ENCODE results near the gene STK39.

The STK39 gene

GRCh38 chr2:168002021-168002553 lies 245.3 kb downstream of the STK39 start:
- no peak for DNase-seq (ENCODE audit: low read depth, low spot score)
- H3K4me3 ChIP-seq (ENCODE audit: low read length): no peak overlapping the region

DNA sequence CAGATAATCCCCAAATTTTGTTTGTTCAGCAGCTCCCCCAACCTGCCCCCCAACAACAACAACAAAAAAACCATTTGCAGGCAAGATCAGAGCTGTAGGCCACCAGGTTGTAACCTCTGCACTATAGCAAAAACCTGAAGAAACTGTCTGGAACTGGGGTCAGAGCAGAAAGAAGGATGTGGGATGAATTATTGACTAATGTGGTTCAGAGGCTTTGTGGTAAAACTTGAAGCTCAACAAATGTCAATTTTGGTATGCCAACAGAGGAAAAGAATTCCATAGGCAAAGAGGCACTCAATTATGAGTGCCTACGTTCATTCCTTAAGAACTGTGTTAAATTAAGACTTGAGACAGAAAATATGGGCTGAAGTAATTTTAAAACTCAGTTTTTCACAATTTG lies 255.1 kb downstream of the STK39 start:
- DNase-seq (ENCODE audit: low read depth, low spot score): peak; percentile 74
- H3K4me3 ChIP-seq (ENCODE audit: low read length): no peak overlapping the region

- no peak for DNase-seq (ENCODE audit: low read depth, low spot score)
- H3K4me3 ChIP-seq (ENCODE audit: low read length): no peak overlapping the region
Observed at GRCh38 chr2:167990062-167990461, 257.3 kb downstream of the STK39 start.

GRCh38 chr2:167988296-167988695 lies 259.1 kb downstream of the STK39 start:
- H3K4me3 ChIP-seq (ENCODE audit: low read length): no peak overlapping the region
- no peak for DNase-seq (ENCODE audit: low read depth, low spot score)

DNA sequence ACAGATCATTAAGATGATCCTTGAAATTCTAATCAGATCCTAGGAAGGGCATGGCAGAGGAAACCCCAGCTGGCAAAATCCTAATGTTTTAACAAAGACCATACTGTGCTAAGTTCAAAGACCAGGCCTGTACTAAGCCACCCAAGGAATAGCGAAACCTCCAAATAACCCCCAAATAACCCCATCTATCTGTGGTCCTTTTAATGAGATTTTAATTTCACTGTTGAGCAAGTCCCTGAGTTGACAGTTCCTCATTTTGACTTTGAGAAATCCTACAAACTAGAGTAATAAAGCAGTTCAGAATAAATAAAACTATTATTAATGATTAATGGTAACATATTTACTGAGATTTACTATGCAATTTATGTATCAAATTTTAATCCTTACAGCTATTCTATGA lies 259.8 kb downstream of the STK39 start:
- DNase-seq (ENCODE audit: low read depth, low spot score): no peak

GRCh38 chr2:167987026-167987425 lies 260.4 kb downstream of the STK39 start:
- no peak for DNase-seq (ENCODE audit: low read depth, low spot score)

More for the DNA sequence above, 259.8 kb downstream of the STK39 start:
- no peak overlapping the region for H3K4me3 ChIP-seq (ENCODE audit: low read length)

GRCh38 chr2:167986223-167986622 lies 261.2 kb downstream of the STK39 start:
- DNase-seq (ENCODE audit: low read depth, low spot score): no peak

More at GRCh38 chr2:167987026-167987425, 260.4 kb downstream of the STK39 start:
- no peak overlapping the region for H3K4me3 ChIP-seq (ENCODE audit: low read length)

DNA sequence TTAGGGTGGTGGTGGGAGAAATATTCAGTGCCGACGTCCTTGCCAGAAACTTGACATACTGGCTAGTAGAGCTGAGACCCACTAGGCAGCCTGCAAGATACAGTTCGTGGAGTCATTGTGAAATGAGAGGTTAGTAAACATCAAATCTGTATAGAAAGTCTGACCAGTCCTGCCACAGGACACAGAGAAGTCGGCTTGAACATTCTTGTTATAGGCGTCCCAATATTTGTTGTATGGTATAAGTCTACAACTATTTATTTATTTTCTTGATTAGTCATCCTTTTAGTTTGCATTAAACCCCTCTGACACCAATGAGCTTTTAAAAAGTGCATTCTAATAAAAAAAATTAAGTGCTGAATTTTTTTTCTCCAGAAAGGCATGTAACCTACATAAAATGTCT lies 265.4 kb downstream of the STK39 start:
- no peak for DNase-seq (ENCODE audit: low read depth, low spot score)
- H3K4me3 ChIP-seq (ENCODE audit: low read length): no peak overlapping the region

More at GRCh38 chr2:167986223-167986622, 261.2 kb downstream of the STK39 start:
- H3K4me3 ChIP-seq (ENCODE audit: low read length): no peak overlapping the region

GRCh38 chr2:167980439-167980838 lies 267.0 kb downstream of the STK39 start:
- no peak overlapping the region for H3K4me3 ChIP-seq (ENCODE audit: low read length)
- no peak for DNase-seq (ENCODE audit: low read depth, low spot score)

DNA sequence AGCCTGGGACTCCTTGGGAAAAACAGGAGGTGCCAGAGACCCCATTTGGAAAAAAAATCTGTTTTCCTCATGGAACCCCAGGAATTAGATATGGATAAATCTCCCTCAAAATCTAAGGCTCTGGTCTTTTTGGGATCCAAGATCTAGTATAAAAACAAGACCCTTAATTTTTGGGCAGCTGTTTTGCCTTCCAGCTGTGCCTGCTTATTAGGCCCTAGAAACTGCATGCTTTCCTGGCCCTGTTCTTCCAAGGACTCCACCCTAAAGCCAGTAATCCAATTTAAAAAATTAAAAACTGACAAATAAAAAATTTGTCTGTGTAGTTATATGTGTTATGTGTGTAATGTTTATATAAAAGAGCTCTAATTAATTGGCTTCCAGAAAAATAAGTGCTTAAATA lies 274.6 kb downstream of the STK39 start:
- no peak for DNase-seq (ENCODE audit: low read depth, low spot score)

GRCh38 chr2:167972020-167972419 lies 275.4 kb downstream of the STK39 start:
- no peak for DNase-seq (ENCODE audit: low read depth, low spot score)

More for the DNA sequence above, 274.6 kb downstream of the STK39 start:
- no peak overlapping the region for H3K4me3 ChIP-seq (ENCODE audit: low read length)

DNA sequence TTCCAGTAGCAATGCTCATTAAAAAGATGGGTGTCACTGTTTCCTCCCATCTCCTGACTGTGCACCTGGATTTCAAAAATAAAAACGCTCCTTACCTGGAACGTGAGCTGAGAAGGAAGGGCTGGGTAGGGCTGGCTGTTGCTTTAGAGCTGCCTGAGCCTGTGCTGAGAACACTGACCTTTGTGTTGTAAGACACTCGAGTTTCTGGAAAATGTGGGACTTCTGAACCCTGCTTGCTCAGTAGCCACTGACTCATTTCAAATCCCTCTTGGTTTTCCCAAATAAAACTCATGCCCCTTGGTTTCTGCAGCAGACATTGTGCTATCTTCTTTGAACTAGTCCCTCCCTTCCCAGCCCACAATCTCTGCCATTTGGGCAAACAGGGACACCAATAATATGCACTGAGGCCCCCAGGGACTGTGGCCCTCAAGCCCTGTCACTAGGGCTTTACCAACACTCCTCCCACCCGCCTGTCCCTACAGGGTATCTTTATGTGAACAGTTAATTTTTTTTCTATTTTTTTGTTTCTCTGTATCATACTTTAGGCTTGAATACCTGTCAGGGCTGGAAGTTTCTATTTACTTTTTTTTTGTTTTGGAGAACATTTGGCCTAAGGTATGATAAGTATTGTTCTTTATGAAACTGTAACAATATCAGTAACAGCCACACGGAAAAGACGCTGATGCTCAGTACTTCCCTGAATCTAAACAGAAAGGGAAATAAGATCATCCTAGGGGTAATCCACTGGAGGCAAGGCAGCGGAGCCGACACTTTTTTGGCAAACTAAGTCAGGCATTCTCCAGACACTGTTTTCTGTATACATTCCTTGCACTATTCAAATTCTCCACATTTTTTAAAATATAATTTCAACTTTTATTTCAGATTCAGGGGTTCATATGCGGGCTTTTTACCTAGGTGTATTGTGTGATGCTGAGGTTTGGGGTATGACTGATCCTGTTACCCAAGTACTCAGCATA lies 280.2 kb downstream of the STK39 start:
- H3K4me3 ChIP-seq (ENCODE audit: low read length): no peak overlapping the region
- DNase-seq (ENCODE audit: low read depth, low spot score): no peak

More at GRCh38 chr2:167972020-167972419, 275.4 kb downstream of the STK39 start:
- no peak overlapping the region for H3K4me3 ChIP-seq (ENCODE audit: low read length)

DNA sequence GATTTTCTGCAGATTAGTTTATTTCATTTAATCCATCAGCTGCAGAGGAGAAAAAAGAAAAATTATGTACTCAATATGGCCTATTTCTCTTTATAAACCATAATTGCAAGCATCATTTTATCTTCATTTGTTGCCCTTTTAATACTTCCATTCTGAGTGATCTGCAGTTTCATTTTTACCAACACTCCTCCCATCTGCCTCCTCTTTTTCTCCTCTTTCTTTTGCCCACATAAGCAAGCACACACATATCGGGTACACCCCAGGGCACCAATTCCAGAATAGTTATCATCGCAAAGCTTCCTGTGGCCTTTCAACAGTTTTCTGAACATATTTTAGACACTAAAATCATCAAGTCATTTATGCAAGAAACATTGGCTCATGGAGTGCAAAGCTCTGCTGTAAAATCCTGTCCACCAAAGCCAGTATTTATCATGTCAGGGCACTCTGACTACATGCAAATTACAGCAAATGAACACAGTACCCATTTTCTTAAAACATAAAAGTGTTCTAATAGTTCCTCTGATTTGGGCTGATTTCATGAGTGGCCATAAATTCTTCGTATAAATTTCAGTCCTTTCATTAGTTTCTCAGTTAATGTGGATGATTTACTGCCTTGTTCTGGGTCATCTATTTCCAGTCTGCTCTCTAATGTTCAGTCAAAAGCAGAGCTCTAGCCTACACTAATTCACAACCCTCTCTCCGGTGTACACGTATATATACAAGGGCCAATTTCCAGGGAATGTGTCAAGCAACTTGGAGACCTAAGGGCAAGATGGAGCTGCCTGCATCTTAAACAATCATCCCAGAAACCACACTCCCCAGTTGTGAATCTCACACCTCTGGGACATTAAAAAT lies 281.3 kb downstream of the STK39 start:
- no peak for DNase-seq (ENCODE audit: low read depth, low spot score)
- H3K4me3 ChIP-seq (ENCODE audit: low read length): no peak overlapping the region

- no peak for DNase-seq (ENCODE audit: low read depth, low spot score)
- H3K4me3 ChIP-seq (ENCODE audit: low read length): no peak overlapping the region
Observed at GRCh38 chr2:167964650-167965413, 282.6 kb downstream of the STK39 start.

DNA sequence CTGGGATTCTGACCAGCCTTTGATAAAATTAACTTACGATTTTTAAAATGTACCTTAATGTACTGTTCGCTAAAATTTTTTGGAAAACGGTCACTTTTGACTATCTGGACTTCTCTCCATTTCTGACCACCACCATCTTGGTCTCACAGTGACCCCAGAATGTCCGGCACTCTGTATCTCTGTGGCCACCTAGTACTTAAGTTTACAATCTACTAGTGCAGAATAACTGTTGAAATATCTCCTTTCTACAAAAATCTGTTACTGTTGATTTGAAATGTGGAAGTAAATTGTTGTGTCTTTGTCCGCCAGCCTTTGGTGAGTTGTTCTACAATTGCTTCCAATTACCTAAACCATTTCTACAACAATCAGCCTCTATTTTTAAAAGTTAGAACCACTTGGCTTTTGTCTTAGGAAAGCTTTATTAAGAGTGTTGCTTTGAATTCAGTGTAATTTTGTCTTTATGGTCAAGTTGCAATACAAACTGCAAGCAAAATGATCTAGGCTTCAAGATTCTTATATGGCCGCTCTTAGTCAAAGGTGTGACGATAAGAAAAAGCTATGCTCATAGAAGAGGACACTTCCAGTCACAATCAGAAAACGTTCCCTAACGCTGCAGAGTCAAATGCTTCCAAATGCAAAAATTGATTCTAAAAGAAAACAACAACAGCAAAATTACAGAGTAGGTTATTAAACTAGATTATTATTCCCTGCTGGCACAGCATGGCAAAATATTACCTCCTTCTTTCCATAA lies 283.3 kb downstream of the STK39 start:
- DNase-seq (ENCODE audit: low read depth, low spot score): no peak

GRCh38 chr2:167962436-167963226 lies 284.8 kb downstream of the STK39 start:
- DNase-seq (ENCODE audit: low read depth, low spot score): no peak
- H3K4me3 ChIP-seq (ENCODE audit: low read length): no peak overlapping the region

More for the DNA sequence above, 283.3 kb downstream of the STK39 start:
- H3K4me3 ChIP-seq (ENCODE audit: low read length): no peak overlapping the region

DNA sequence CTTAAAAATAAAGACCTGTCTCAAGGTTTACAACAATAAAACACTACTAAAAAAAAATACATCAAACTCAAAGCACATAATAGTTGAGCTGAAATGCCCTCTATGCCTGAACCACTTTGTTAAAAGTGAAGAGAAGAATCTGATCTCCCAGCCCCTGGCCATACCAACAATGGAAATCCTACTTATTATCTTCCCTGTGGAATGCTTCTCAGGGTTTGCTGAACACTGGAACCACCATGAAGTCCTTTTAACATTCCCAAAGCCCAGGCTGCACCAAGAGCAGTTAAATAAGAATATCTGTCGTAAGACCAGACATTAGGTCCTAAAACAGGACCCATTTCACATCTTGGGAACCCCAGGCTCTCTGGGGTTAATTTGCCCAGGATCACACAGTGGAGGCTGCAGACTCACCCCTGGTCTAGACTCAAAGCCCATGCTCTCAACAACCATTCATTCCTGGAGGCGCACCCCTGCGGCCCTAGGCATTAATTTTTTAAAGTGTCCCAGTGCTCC lies 285.8 kb downstream of the STK39 start:
- no peak overlapping the region for H3K4me3 ChIP-seq (ENCODE audit: low read length)
- no peak for DNase-seq (ENCODE audit: low read depth, low spot score)
